ENCODE results near the gene ADGRL2.

DNA sequence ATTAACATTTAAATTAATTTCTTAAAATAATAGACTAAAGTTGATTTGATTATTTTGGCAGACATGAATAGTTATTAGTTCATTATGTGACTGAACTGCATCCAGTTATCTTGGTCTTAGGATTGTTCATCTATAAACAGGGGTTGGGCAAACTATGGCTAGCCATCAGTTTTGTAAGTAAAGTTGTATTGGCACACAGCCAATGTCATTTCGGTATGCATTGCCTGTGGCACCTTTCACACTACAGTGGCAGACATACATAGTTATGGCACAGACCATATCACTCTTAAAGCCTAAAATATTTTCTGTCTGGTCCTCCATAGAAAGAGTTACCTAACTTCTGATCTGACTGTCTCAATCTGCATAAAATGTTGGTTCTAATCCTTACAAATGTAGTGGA is 27.2 kb downstream of the ADGRL2 start:
- TF ChIP-seq EZH2 (IDR thresholded peaks at IDR 0.05; ENCODE audit: borderline replicate concordance, low read depth, low read length, severe bottlenecking), result no peak
- TF ChIP-seq, protein P1, sequence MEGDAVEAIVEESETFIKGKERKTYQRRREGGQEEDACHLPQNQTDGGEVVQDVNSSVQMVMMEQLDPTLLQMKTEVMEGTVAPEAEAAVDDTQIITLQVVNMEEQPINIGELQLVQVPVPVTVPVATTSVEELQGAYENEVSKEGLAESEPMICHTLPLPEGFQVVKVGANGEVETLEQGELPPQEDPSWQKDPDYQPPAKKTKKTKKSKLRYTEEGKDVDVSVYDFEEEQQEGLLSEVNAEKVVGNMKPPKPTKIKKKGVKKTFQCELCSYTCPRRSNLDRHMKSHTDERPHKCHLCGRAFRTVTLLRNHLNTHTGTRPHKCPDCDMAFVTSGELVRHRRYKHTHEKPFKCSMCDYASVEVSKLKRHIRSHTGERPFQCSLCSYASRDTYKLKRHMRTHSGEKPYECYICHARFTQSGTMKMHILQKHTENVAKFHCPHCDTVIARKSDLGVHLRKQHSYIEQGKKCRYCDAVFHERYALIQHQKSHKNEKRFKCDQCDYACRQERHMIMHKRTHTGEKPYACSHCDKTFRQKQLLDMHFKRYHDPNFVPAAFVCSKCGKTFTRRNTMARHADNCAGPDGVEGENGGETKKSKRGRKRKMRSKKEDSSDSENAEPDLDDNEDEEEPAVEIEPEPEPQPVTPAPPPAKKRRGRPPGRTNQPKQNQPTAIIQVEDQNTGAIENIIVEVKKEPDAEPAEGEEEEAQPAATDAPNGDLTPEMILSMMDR (IDR thresholded peaks at IDR 0.05; ENCODE audit: borderline replicate concordance, extremely low read depth, low read length, poor library complexity, severe bottlenecking), result no peak

Data from DND-41 (cell line).